NB4 (cell line): ENCODE measurements around the gene OR2T5.
"Not testable (repeated sequence)": the region's sequence is repeated elsewhere in the genome, so short reads cannot be mapped to it uniquely, and the experiment has no call there.

ENCODE experiments used
- MYC ChIP-seq: IDR thresholded peaks from 2 replicates; pipeline ENCODE4 v1.6.1; 2011; ENCODE audit warnings: low read depth, low read length
- POLR2A ChIP-seq: IDR thresholded peaks from 2 replicates; pipeline ENCODE4 v1.6.1; 2011; ENCODE audit warnings: mild to moderate bottlenecking; ENCODE audit not compliant: insufficient read length; ENCODE audit errors: extremely low read depth
- TF ChIP-seq, protein P1 (sequence below): IDR thresholded peaks from 2 replicates; pipeline ENCODE4 v1.6.1; 2011; ENCODE audit warnings: low read depth, low read length
- TF ChIP-seq, protein P2 (sequence below): IDR thresholded peaks from one replicate; pipeline ENCODE4 v1.5.1; 2012; ENCODE audit warnings: low read depth, low read length

DNA sequence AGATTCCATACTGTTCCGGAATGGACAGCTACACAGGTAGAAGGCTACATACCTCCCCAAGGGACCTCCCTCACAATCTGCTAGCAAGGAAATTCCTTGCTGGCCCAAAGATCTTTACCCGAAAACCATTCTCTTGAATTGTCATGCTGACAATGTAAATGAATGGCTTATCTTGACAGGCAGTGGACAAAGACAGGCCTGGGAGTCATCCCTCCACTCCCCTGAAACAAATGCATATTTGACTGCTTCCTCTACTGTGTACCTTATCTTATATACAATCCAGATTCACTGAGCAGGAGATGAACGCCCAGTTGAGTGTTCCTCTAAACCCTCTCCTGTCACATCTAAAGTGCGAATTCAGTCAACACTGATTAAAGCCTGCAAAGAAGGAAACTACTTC, 43.8 kb upstream of the OR2T5 start:
- not testable (repeated sequence) for TF ChIP-seq POLR2A, MYC
- TF ChIP-seq, protein P1, sequence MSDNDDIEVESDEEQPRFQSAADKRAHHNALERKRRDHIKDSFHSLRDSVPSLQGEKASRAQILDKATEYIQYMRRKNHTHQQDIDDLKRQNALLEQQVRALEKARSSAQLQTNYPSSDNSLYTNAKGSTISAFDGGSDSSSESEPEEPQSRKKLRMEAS: not testable (repeated sequence)
- TF ChIP-seq, protein P2, sequence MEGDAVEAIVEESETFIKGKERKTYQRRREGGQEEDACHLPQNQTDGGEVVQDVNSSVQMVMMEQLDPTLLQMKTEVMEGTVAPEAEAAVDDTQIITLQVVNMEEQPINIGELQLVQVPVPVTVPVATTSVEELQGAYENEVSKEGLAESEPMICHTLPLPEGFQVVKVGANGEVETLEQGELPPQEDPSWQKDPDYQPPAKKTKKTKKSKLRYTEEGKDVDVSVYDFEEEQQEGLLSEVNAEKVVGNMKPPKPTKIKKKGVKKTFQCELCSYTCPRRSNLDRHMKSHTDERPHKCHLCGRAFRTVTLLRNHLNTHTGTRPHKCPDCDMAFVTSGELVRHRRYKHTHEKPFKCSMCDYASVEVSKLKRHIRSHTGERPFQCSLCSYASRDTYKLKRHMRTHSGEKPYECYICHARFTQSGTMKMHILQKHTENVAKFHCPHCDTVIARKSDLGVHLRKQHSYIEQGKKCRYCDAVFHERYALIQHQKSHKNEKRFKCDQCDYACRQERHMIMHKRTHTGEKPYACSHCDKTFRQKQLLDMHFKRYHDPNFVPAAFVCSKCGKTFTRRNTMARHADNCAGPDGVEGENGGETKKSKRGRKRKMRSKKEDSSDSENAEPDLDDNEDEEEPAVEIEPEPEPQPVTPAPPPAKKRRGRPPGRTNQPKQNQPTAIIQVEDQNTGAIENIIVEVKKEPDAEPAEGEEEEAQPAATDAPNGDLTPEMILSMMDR: not testable (repeated sequence)
